Measurements from ENCODE around the gene BBS1. TPM values are rescaled to one million over a fixed set of nuclear protein-coding genes. Genes with fewer than 3 reads are reported as not detected.

The BBS1 gene
- total RNA-seq, 1 experiment from 2014 or later: 28.4 TPM

- H3K9me3 ChIP-seq (ENCODE audit: low read length): no peaks in the 10 kb centered on the region
- no peaks in the 10 kb centered on the region for H3K9me2 ChIP-seq (replicated peaks; ENCODE audit: low read length)
- no peak for DNase-seq
- TF ChIP-seq CTCF (conservative IDR thresholded peaks at IDR 0.05; ENCODE audit: low read depth, low read length): no peak
- no peak for TF ChIP-seq EZH2 (IDR thresholded peaks at IDR 0.05; ENCODE audit: low read length, unreplicated experiment)
- no peak for TF ChIP-seq EZH2phosphoT487 (IDR thresholded peaks at IDR 0.05; ENCODE audit: borderline replicate concordance, low read length)
- POLR2A ChIA-PET (ENCODE audit: unreplicated experiment): no interaction called here
- no peak overlapping the region for H3K27ac ChIP-seq (ENCODE audit: low read length)
- CTCF ChIA-PET: no interaction called here
- no peaks in the 10 kb centered on the region for H3K4me1 ChIP-seq (ENCODE audit: insufficient read depth, low read length)
- H3F3A ChIP-seq (ENCODE audit: low read length, unreplicated experiment): no peaks in the 10 kb centered on the region
- ATAC-seq: no peak
- H3K27me3 ChIP-seq (ENCODE audit: low read length): no peaks in the 10 kb centered on the region
- no peak overlapping the region for H3K4me2 ChIP-seq (ENCODE audit: low read length)
- no peaks in the 10 kb centered on the region for H3K36me3 ChIP-seq (ENCODE audit: low read depth, low read length)
- no peak overlapping the region for H3K4me3 ChIP-seq (ENCODE audit: low read length)
- BruUV-seq (replicated peaks): no TSS peak
- H2AFZ ChIP-seq (ENCODE audit: low read length): no peak overlapping the region
- H3K79me2 ChIP-seq (ENCODE audit: low read length): no peaks in the 10 kb centered on the region
- no peaks in the 10 kb centered on the region for H4K20me1 ChIP-seq (ENCODE audit: low read length)
- H3K9ac ChIP-seq (ENCODE audit: low read length): no peak overlapping the region
- intact Hi-C loops (cut with micrococcal nuclease): no loop called here
Measured at GRCh38 chr11:66554602-66555001, 44.2 kb downstream of the BBS1 start.

GRCh38 chr11:66555416-66555815 lies 45.0 kb downstream of the BBS1 start:
- no TSS peak for BruUV-seq (replicated peaks)
- Histone ChIP-seq H3K79me2 (ENCODE audit: low read length) (no peaks in the 10 kb centered on the region), H3K4me2 (ENCODE audit: low read length) (no peak overlapping the region), H2AFZ (ENCODE audit: low read length) (no peak overlapping the region), H3K4me3 (ENCODE audit: low read length) (no peak overlapping the region), H3K9me3 (ENCODE audit: low read length) (no peaks in the 10 kb centered on the region), H4K20me1 (ENCODE audit: low read length) (no peaks in the 10 kb centered on the region), H3K36me3 (ENCODE audit: low read depth, low read length) (no peaks in the 10 kb centered on the region), H3K27me3 (ENCODE audit: low read length) (no peaks in the 10 kb centered on the region), H3K4me1 (ENCODE audit: insufficient read depth, low read length) (no peaks in the 10 kb centered on the region), H3F3A (ENCODE audit: low read length, unreplicated experiment) (no peaks in the 10 kb centered on the region), H3K27ac (ENCODE audit: low read length) (no peak overlapping the region), H3K9ac (ENCODE audit: low read length) (no peak overlapping the region), H3K9me2 (replicated peaks; ENCODE audit: low read length) (no peaks in the 10 kb centered on the region)
- ATAC-seq (no peak), DNase-seq (no peak)
- CTCF ChIA-PET: no interaction called here
- POLR2A ChIA-PET (ENCODE audit: unreplicated experiment): no interaction called here
- intact Hi-C loops (cut with micrococcal nuclease): no loop called here
- TF ChIP-seq EZH2phosphoT487 (IDR thresholded peaks at IDR 0.05; ENCODE audit: borderline replicate concordance, low read length) (no peak), EZH2 (IDR thresholded peaks at IDR 0.05; ENCODE audit: low read length, unreplicated experiment) (no peak), CTCF (conservative IDR thresholded peaks at IDR 0.05; ENCODE audit: low read depth, low read length) (no peak)

GRCh38 chr11:66556086-66556485 lies 45.7 kb downstream of the BBS1 start:
- H3K9me3 ChIP-seq (ENCODE audit: low read length): no peaks in the 10 kb centered on the region
- H3K4me2 ChIP-seq (ENCODE audit: low read length): no peak overlapping the region
- H3K27me3 ChIP-seq (ENCODE audit: low read length): no peaks in the 10 kb centered on the region
- no peak overlapping the region for H3K27ac ChIP-seq (ENCODE audit: low read length)
- no peaks in the 10 kb centered on the region for H4K20me1 ChIP-seq (ENCODE audit: low read length)
- no peaks in the 10 kb centered on the region for H3K79me2 ChIP-seq (ENCODE audit: low read length)
- BruUV-seq (replicated peaks): no TSS peak
- no peak overlapping the region for H3K9ac ChIP-seq (ENCODE audit: low read length)
- intact Hi-C loops (cut with micrococcal nuclease): no loop called here
- no peak overlapping the region for H3K4me3 ChIP-seq (ENCODE audit: low read length)
- no peaks in the 10 kb centered on the region for H3K9me2 ChIP-seq (replicated peaks; ENCODE audit: low read length)
- no peak for DNase-seq
- H2AFZ ChIP-seq (ENCODE audit: low read length): no peak overlapping the region
- POLR2A ChIA-PET (ENCODE audit: unreplicated experiment): no interaction called here
- no peak for ATAC-seq
- no peaks in the 10 kb centered on the region for H3K4me1 ChIP-seq (ENCODE audit: insufficient read depth, low read length)
- H3F3A ChIP-seq (ENCODE audit: low read length, unreplicated experiment): no peaks in the 10 kb centered on the region
- CTCF ChIA-PET: no interaction called here
- TF ChIP-seq EZH2phosphoT487 (IDR thresholded peaks at IDR 0.05; ENCODE audit: borderline replicate concordance, low read length) (no peak), EZH2 (IDR thresholded peaks at IDR 0.05; ENCODE audit: low read length, unreplicated experiment) (no peak), CTCF (conservative IDR thresholded peaks at IDR 0.05; ENCODE audit: low read depth, low read length) (no peak)
- H3K36me3 ChIP-seq (ENCODE audit: low read depth, low read length): no peaks in the 10 kb centered on the region

Measured in PC-3 (cell line).